GM12872 (cell line): Measurements from ENCODE around the gene EDN2.

Experiments
- TF ChIP-seq, protein P1 (sequence below): IDR thresholded peaks from 3 replicates; pipeline ENCODE4 v1.5.1; 2011; ENCODE audit warnings: low read depth, mild to moderate bottlenecking, low read length, moderate library complexity; ENCODE audit not compliant: insufficient read depth

Gene EDN2

DNA sequence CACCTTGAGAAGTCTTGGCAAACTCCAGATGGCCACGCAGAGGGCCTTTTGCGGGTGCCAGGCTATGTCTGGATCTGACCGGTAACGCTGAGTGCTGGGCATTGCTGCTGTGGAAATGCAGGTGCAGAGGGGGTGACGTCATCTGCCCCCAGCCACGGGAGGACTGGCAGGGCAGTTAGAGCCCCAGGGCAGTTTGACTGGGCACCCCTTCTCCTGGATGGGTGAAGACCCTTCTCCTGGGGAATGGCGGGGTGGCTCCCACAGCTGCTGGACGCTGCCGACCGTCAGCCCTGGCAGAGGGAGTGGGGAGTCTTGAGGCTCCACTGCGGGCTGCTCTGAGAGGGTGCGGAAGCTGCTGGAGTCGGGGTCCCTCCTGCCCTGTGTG, 12.6 kb upstream of the EDN2 start:
- TF ChIP-seq, protein P1, sequence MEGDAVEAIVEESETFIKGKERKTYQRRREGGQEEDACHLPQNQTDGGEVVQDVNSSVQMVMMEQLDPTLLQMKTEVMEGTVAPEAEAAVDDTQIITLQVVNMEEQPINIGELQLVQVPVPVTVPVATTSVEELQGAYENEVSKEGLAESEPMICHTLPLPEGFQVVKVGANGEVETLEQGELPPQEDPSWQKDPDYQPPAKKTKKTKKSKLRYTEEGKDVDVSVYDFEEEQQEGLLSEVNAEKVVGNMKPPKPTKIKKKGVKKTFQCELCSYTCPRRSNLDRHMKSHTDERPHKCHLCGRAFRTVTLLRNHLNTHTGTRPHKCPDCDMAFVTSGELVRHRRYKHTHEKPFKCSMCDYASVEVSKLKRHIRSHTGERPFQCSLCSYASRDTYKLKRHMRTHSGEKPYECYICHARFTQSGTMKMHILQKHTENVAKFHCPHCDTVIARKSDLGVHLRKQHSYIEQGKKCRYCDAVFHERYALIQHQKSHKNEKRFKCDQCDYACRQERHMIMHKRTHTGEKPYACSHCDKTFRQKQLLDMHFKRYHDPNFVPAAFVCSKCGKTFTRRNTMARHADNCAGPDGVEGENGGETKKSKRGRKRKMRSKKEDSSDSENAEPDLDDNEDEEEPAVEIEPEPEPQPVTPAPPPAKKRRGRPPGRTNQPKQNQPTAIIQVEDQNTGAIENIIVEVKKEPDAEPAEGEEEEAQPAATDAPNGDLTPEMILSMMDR: no peak

DNA sequence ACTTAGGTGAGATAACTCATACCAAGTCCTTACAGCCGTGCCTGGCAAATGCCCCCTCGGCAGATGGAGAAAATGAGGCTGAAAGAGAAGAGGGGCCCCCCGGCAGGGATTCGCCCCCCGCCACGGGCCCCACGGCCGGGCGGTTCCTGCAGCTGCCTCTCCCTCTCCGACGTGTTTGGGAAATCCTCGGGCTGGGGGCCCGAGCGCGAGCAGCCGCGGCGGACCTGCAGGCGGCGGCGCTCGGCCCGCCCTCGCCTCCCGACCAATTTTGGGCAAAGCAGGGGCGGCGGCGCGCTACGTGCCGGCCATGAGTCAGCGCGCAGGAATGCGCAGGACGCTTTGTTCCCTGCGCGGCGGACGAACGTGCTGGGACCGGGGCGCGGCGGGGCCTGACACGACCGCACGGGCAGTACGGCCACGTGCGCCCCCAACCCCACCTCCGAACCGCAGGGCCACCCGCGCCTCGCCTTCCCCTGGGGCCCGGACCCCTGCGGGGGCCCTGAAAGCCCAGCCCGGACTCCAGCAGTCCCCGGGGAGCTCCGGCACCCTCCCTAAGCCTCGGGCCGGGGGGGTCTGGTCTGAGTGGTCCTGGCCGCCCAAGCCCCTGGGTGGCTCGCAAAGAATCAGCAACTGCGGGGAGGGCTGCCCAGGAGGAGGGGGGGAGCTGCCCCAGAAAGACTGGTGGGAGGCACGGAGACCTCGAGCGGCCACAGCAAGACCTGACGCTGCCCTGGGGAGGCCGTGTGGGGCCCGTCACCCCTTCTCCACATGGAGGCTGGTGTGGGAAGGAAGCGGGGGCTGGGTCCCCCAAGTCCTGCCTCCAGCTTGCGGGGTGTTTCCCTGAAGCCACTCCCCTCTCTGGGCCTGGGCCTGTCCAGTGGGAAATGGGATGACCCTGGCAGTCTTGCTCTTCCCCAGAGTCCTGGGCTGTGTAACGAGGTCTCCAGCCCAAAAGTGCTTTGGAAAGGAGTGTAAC, 11.9 kb upstream of the EDN2 start:
- TF ChIP-seq, protein P1: no peak

DNA sequence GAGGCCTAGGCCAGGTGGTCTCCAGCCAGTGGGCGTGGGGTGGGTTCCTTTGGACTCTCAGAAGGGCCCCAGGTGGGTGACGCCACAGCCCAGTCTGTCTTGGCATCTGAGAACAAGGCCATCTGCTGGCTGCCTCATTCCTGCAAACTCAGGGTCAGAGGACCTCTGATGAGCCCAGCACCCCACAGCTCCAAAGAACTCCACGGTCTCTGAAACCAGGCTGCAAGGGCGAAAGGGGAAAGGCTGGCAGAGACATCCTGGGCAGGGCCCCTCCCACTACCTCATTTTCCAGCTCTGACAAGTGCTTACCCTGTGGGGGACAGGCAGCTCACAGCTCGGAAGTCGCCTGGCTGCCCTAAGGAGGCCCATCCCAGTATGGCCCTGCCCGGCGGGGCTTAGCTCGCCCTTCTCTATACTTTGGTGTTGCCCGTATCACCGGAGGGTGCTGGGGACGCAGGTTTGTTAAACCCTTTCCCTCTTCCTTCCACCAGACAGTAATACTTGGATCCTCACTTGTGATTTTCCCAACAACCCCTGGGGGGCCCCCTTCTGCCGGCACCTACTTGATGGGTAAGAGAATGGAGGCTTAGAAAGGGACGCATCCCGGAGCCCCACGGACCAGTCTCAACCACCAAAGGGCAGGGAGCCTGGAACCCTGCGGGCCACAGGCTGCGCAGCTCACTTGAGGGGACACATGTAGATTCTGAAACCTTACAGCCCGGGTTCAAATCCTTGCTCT, 10.9 kb upstream of the EDN2 start:
- TF ChIP-seq, protein P1: peak; percentile 42; the same call in 1 of the 3 replicates

DNA sequence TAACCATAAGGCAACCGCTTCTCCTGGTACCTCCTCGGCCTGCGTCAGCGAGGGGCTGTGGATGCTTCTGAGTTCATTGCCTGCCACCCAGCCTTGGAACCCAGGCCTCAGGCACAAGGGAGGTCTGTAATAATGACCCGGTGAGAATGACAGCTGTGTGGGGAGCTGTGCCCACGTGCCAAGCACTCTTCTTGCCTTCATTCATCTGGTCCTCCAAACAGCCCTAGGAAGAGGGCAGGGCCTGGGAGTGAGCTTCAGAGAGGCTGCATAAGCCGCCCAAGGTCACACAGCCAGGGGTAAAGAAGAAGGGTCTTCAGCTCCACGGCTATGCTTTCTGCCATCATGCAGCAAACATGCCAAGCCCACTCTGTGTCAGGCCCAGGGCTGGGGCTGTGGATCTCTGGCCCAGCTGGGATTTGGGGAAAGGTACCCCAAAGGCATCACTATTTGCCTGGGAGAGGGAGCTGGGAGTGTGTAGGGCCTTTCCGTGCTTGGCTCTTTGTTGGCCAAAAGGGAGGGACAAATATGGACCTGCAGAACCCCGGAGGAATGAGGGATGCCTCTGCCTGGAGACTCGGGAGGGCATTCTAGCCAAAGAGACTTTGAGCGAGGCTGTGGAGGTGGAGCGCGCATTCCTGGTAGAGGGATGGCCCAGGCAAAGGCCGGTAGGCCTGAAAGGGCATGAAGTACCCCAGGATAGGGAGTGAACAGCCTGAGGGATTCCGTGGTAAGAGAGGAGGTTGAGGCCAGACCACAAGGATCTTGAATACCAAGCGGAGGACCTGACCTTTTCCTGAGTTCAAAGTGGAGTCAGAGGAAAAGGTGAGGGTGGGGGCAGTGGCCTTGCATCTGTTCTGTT, 10.1 kb upstream of the EDN2 start:
- TF ChIP-seq, protein P1: no peak

DNA sequence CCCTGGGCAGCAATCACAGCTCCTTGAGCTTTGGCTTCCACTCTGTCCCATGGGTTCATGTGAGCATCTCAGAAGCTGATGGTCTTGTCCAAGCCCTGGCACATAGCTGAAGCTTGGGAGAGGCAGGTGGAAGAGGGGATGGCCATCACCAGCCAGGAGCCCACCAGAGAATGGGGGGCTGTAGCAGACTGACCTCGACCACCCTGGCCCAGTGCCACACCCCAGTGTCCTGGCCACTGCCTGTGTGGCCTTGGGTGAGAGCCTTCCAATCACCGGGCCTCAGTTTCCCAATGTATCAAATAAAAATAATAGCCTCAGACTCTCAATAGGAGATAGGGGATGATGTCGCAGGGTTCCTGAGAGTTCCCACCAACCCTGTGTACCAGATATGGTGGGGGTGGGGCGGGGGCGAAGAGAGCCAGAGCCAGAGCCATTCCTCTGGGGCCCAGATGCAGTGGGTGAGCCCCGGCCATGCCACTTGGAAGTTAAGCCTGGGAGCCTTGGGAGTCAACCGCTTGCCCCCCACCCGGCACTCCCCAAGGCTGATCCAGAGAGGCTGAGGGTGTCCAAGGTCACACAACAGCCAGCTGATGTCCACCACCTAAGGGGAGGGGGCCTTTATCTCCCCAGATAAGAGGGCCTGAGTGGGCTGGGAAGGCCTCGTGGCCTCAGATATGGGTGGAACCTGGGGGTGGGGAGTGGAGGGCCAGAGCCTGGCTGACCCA, 9.3 kb upstream of the EDN2 start:
- TF ChIP-seq, protein P1: no peak

DNA sequence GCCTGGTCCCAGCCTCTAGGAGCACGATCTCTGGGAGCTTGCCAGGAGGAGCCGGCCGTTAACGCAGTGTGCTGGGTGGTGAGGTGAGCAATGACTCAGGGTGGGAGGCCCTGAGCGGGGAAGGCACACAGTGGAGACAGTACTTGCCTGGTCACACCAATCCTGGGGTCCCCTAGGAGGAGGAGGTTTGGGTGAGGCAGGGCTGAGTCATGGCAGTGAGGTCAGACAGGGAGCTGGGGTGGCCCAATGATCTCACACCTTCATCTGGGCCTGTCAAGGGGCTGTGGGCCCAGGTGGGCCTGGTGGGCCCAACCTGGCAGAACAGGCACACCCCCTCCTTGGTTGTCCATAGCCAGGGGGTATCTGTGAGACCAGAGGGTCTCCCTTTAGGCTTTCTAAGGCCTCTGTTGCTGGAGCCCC, 8.6 kb upstream of the EDN2 start:
- TF ChIP-seq, protein P1: no peak
